A549 (cell line): ENCODE results near the gene SAMD4B. TPM values are rescaled to one million over a fixed set of nuclear protein-coding genes. Genes with fewer than 3 reads are reported as not detected.

ENCODE experiments used
- ATAC-seq, 2 experiments: fragments of 200-7000 bp in 1 of 2; fragments of >200 bp in 1 of 2; cut with Nextera tagmentation in 1 of 2; cut with Tn5 transposase in 1 of 2; 3 replicates each; pipeline versions ENCODE4 v1.8.0 to v1.9.1; 2018 to 2020; ENCODE audit warnings: mild to moderate bottlenecking in 1 of 2, moderate library complexity in 1 of 2
- CTCF ChIA-PET: fragments of 300-600 bp; sonication (Branson Sonifier 250); formaldehyde crosslinking; extraction: SDS; loops from one replicate; lab custom pipeline; 2021; ENCODE audit warnings: antibody characterized with exemption, inconsistent platforms; lab: Yijun Ruan, JAX
- POLR2A ChIA-PET: fragments of 350-600 bp; formaldehyde crosslinking; extraction: SDS; loops from one replicate; lab custom pipeline; 2021; ENCODE audit warnings: antibody characterized with exemption, inconsistent platforms; lab: Yijun Ruan, JAX
- DNase-seq, 2 experiments: peaks; one replicate each; pipeline versions ENCODE4 v3.0.0 to v3.0.0-alpha.2; 2011 to 2016; ENCODE audit warnings: low read depth in 1 of 2, low spot score in 1 of 2
- FAIRE-seq: peaks from 2 replicates; lab custom pipeline; 2011; peaks lifted over from hg19 to GRCh38; lab: Jason Lieb, UNC
- H3K27ac ChIP-seq, 2 experiments: fragments of >200 bp; sonication (Bioruptor Twin); formaldehyde crosslinking; 3 replicates each; pipeline ENCODE4 v1.5.1; 2016 to 2017
- H3K4me1 ChIP-seq: fragments of >200 bp; sonication (Bioruptor Twin); formaldehyde crosslinking; 3 replicates; pipeline ENCODE4 v1.6.1; 2016
- H3K4me2 ChIP-seq: fragments of >200 bp; sonication (Bioruptor Twin); formaldehyde crosslinking; 3 replicates; pipeline ENCODE4 v1.6.1; 2016
- H3K4me3 ChIP-seq: fragments of >200 bp; sonication (Bioruptor Twin); formaldehyde crosslinking; 3 replicates; pipeline ENCODE4 v1.5.1; 2016
- H3K9me3 ChIP-seq: fragments of >200 bp; sonication (Bioruptor Twin); formaldehyde crosslinking; 3 replicates; pipeline ENCODE4 v1.6.1; 2016
- CEBPB ChIP-seq, 2 experiments: fragments of >200 bp in 1 of 2; sonication (Bioruptor Twin) in 1 of 2; formaldehyde crosslinking in 1 of 2; IDR thresholded peaks; 2 replicates each; pipeline ENCODE4 v1.6.1; 2012 to 2016
- CTCF ChIP-seq: fragments of >200 bp; sonication (Bioruptor Twin); formaldehyde crosslinking; IDR thresholded peaks from 3 replicates; pipeline ENCODE4 v1.5.1; 2016
- E2F6 ChIP-seq: IDR thresholded peaks from 2 replicates; pipeline ENCODE4 v1.6.1; 2012; ENCODE audit warnings: low read depth, borderline replicate concordance
- EHF ChIP-seq: fragments of 250-450 bp; sonication (Bioruptor Pico); IDR thresholded peaks from 2 replicates; pipeline ENCODE4 v1.5.0; 2020; ENCODE audit warnings: mild to moderate bottlenecking
- EHMT2 ChIP-seq: fragments of 200-600 bp; sonication (generic); IDR thresholded peaks from 2 replicates; pipeline ENCODE4 v1.6.1; 2016; ENCODE audit warnings: antibody characterized with exemption, low read depth, mild to moderate bottlenecking, moderate library complexity
- ELK1 ChIP-seq: fragments of 150-350 bp; IDR thresholded peaks from 2 replicates; pipeline ENCODE4 v1.6.1; 2014; ENCODE audit warnings: low read depth, mild to moderate bottlenecking, low read length
- ESRRA ChIP-seq: fragments of 150-350 bp; IDR thresholded peaks from 2 replicates; pipeline ENCODE4 v1.6.1; 2014; ENCODE audit warnings: mild to moderate bottlenecking, low read length, borderline replicate concordance
- GATA3 ChIP-seq: IDR thresholded peaks from 2 replicates; pipeline ENCODE4 v1.6.1; 2012; ENCODE audit warnings: borderline replicate concordance
- HDAC2 ChIP-seq: fragments of 200-600 bp; sonication (generic); IDR thresholded peaks from 2 replicates; pipeline ENCODE4 v1.6.1; 2016
- KDM5A ChIP-seq: fragments of 200-600 bp; sonication (generic); IDR thresholded peaks from 2 replicates; pipeline ENCODE4 v1.6.1; 2016; ENCODE audit warnings: antibody characterized with exemption, mild to moderate bottlenecking
- MAFK ChIP-seq: fragments of 450-650 bp; IDR thresholded peaks from 2 replicates; pipeline ENCODE4 v1.6.1; 2014; ENCODE audit not compliant: partially characterized antibody
- NPAS2 ChIP-seq: fragments of 250-450 bp; sonication (Bioruptor Pico); IDR thresholded peaks from 2 replicates; pipeline ENCODE4 v1.8.0; 2022; ENCODE audit warnings: mild to moderate bottlenecking, moderate library complexity, borderline replicate concordance
- PHF8 ChIP-seq: fragments of 200-600 bp; sonication (generic); IDR thresholded peaks from 2 replicates; pipeline ENCODE4 v1.6.1; 2016; ENCODE audit warnings: low read depth, mild to moderate bottlenecking, antibody characterized with exemption, moderate library complexity, borderline replicate concordance
- RAD21 ChIP-seq, 2 experiments: fragments of >200 bp in 1 of 2; sonication (Bioruptor Twin) in 1 of 2; formaldehyde crosslinking in 1 of 2; IDR thresholded peaks in 1 of 2; conservative IDR thresholded peaks in 1 of 2; 2 replicates in 1 of 2; 3 replicates in 1 of 2; pipeline ENCODE4 v1.6.1; 2012 to 2018; ENCODE audit warnings: inconsistent platforms in 1 of 2
- RARB ChIP-seq: fragments of 250-450 bp; sonication (Bioruptor Pico); IDR thresholded peaks from 2 replicates; pipeline ENCODE4 v1.8.0; 2021; ENCODE audit warnings: mild to moderate bottlenecking, moderate library complexity
- SREBF2 ChIP-seq: fragments of 450-650 bp; IDR thresholded peaks from 2 replicates; pipeline ENCODE4 v1.6.1; 2014; ENCODE audit warnings: mild to moderate bottlenecking, moderate library complexity
- TFCP2L1 ChIP-seq: fragments of 250-450 bp; sonication (Bioruptor Pico); IDR thresholded peaks from 2 replicates; pipeline ENCODE4 v1.5.0; 2021; ENCODE audit warnings: mild to moderate bottlenecking
- USF2 ChIP-seq: fragments of 450-650 bp; IDR thresholded peaks from 2 replicates; pipeline ENCODE4 v1.6.1; 2014; ENCODE audit warnings: antibody characterized with exemption
- ZFP36 ChIP-seq: fragments of 450-650 bp; IDR thresholded peaks from 2 replicates; pipeline ENCODE4 v1.6.1; 2014; ENCODE audit warnings: borderline replicate concordance; ENCODE audit not compliant: partially characterized antibody
- WGBS: methylation state at CpG from one replicate; pipeline ENCODE4 v1.1.6; 2017; ENCODE audit errors: missing lambda C conversion rate; 5-methylcytosine and 5-hydroxymethylcytosine counted together
- polyA plus RNA-seq, 4 experiments: library from polyadenylated mRNA; depleted of rRNA in 3 of 4; stranded (reverse); fragments of >200 nt; fragmentation: RNase III in 1 of 4; extraction: RNeasy Plus Mini Kit Qiagen cat#74134 plus additional on column Dnase treatment in 1 of 4; gene quantifications; 2 replicates in 3 of 4; 3 replicates in 1 of 4; pipeline ENCODE4 v1.2.3, GENCODE V29; 2011 to 2017

SAMD4B gene
- polyA plus RNA-seq, 2 of the 4 experiments (the other 2 are of a cell fraction): 82.1 to 118 TPM

- H3K4me1 ChIP-seq: peaks cover 6% of the 10 kb centered on the region
- no peak overlapping the region for H3K4me3 ChIP-seq
- no peak overlapping the region for H3K4me2 ChIP-seq
- TF ChIP-seq EHF (CRISPR knock-in tag) (no peak), MAFK (no peak), TFCP2L1 (CRISPR knock-in tag) (no peak), CTCF (no peak), EHMT2 (no peak), USF2 (no peak), SREBF2 (no peak), NPAS2 (CRISPR knock-in tag) (no peak), HDAC2 (no peak), ZFP36 (no peak), ESRRA (no peak), KDM5A (no peak), CEBPB (IDR thresholded peaks at IDR 0.05) (no peak), E2F6 (no peak), RAD21 (conservative IDR thresholded peaks at IDR 0.05 in 1 of 2, IDR thresholded peaks at IDR 0.05 in 1 of 2) (no peak), GATA3 (no peak), ELK1 (no peak)
- POLR2A ChIA-PET: no interaction called here
- WGBS: 74% methylated on average over 4 of the region's 4 CpGs
- no peak overlapping the region for H3K27ac ChIP-seq
- DNase-seq (no peak), FAIRE-seq (no peak), ATAC-seq (no peak)
- CTCF ChIA-PET: interaction anchor here (0.7 to 1.8 kb wide), 5 partner anchors 8 to 249 kb away, joined by 3 to 6 read pairs (median 4); no protein-coding TSS in a partner anchor
- H3K9me3 ChIP-seq: no peaks in the 10 kb centered on the region
These were observed 41.2 kb upstream of the SAMD4B start for GRCh38 chr19:39301021-39301420.

GRCh38 chr19:39301562-39301961, 40.7 kb upstream of the SAMD4B start:
- CTCF ChIA-PET: interaction anchor here (0.6 to 1.8 kb wide), 5 partner anchors 7 to 249 kb away, joined by 3 to 6 read pairs (median 4); no protein-coding TSS in a partner anchor
- POLR2A ChIA-PET: no interaction called here
- no peak overlapping the region for H3K27ac ChIP-seq

More at GRCh38 chr19:39301562-39301961, 40.7 kb upstream of the SAMD4B start:
- H3K4me1 ChIP-seq: peaks cover 6% of the 10 kb centered on the region
- FAIRE-seq (peak; percentile 85), ATAC-seq (no peak), DNase-seq (no peak)
- TF ChIP-seq TFCP2L1 (CRISPR knock-in tag): no peak
- no peak for TF ChIP-seq RARB (CRISPR knock-in tag)
- no peak for TF ChIP-seq PHF8
- 68% methylated on average over 3 of the region's 3 CpGs for WGBS
- no peak overlapping the region for H3K4me2 ChIP-seq
- no peak overlapping the region for H3K4me3 ChIP-seq
- H3K9me3 ChIP-seq: no peaks in the 10 kb centered on the region
